DMS153 treated with DMSO at 0.1 percent for 48 hours (cell line): ENCODE data around the gene SCNN1G.

Experiments
- DNase-seq: peaks from one replicate; lab custom pipeline; 2025; ENCODE audit not compliant: unreplicated experiment; lab: John Stamatoyannopoulos, UW

SCNN1G gene

GRCh38 chr16:23195366-23195978 is 12.9 kb downstream of the SCNN1G start:
- DNase-seq = no peak

GRCh38 chr16:23196539-23196938 is 14.0 kb downstream of the SCNN1G start:
- DNase-seq = no peak

GRCh38 chr16:23202166-23202565 is 19.6 kb downstream of the SCNN1G start:
- DNase-seq = no peak

- DNase-seq = peak; percentile 45
Observed at GRCh38 chr16:23206986-23207385, 24.4 kb downstream of the SCNN1G start.

- DNase-seq = peak; percentile 95
Observed at GRCh38 chr16:23207485-23207884, 24.9 kb downstream of the SCNN1G start.

DNA sequence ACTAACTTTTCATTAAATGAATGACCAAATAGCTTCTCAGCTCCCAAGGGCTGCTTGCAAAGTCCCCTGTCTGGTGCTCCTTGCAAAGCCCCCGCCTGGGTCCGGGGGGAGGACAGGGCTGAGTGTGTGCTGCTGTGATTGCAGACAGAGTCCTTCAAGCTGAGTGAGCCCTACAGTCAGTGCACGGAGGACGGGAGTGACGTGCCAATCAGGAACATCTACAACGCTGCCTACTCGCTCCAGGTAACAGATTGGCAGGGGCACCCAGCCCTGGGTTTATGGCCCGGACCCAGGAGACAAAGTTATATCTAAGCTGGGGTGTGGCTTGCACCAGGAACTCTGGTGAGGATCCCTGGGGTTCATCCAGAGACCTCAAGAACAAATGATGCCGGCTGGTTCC is 27.1 kb downstream of the SCNN1G start:
- DNase-seq = no peak

DNA sequence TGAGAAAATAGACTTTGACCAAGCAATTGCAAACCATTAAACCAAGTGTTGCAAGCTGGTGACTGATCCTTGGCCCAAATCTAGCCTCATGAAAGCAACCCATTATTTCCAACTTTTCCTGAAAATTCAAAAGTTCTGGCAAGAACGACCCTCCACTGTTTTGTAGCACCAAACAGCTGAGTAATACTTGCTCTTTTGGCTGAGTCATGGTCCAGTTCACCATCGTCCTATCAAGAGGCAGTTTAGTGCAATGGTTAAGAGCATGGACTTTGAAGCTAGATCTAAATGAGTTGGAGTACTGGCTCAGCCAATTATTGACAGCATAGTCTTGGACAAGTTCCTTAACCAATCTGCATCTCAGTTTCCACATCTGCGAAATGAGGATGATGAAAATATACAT is 31.3 kb downstream of the SCNN1G start:
- no peak for DNase-seq

GRCh38 chr16:23214796-23215195 is 32.3 kb downstream of the SCNN1G start:
- no peak for DNase-seq

DNA sequence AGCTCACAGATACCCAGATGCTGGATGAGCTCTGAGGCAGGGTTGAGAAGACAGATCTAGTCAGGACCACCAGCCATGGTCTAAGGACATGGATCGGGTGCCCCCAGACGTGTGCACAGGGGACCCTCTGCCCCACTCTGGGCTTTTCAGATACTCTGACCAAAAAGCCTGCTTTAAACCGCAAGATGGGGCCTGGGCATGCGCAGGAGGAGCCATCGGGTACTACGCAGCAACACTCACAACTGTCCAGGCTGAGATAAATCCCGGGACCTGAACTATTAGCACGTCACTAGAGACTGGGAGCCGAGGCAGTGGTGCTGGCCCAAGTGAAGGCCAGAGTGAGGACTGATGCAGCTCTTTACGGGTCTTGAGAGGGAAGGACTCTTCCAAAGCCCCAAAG is 32.9 kb downstream of the SCNN1G start:
- no peak for DNase-seq

GRCh38 chr16:23216658-23217246 is 34.2 kb downstream of the SCNN1G start:
- no peak for DNase-seq

GRCh38 chr16:23217646-23218045 is 35.1 kb downstream of the SCNN1G start:
- no peak for DNase-seq

GRCh38 chr16:23222929-23223328 is 40.4 kb downstream of the SCNN1G start:
- no peak for DNase-seq

- no peak for DNase-seq
Observed at GRCh38 chr16:23223368-23223767, 40.8 kb downstream of the SCNN1G start.

DNA sequence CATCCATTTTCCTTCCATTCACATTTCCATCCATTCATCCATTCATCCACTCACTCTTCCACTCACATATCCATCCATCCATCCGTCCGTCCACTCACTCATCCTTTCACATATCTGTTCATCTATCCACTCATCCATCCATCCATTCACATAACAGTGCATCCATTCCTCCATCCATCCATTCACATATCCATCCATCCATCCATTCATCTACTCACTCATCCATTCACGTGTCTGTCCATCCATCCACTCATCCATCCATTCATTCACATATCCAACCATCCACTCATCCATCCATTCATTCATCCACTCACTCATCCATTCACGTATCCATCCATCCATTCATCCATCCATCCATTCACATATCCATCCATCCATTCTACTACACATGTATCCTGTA is 42.6 kb downstream of the SCNN1G start:
- DNase-seq = no peak

DNA sequence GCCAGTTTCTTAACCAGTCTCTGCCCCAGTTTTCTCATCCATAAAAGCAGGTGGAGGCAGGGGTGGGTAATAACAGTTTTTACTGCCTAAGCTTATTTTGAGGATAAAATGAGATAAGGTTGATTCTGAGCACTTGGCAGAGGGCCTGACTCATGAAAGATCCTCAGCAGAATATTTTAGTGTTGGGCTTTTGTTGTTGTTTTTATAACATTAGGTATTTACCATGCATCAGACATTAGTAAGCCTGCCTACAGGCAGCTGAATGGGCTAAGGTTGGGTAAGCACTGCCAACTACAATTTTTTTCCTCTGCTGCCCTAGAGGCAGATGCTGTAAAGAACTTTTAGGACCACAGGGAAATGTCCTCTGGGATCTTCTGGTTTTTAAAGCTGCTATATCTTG is 43.1 kb downstream of the SCNN1G start:
- DNase-seq = no peak

DNA sequence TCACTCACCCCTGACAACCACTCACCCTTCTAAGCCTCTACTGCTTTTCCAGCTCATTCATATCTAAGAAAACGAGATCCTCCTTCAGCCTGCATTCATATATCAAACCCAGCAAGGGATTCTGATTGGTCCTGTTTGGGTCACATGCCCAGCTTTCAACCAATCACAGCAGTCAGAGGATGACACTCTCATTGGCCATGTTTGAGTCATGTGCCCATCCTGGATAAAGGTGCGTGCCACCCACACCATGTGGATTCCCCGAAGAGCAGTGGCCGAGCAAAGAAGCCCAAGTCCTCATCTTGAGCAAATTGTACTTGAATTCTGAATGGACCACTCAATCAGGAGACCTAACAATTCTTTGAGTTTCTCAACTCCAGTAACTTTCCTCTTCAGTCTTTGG is 45.0 kb downstream of the SCNN1G start:
- DNase-seq = no peak

DNA sequence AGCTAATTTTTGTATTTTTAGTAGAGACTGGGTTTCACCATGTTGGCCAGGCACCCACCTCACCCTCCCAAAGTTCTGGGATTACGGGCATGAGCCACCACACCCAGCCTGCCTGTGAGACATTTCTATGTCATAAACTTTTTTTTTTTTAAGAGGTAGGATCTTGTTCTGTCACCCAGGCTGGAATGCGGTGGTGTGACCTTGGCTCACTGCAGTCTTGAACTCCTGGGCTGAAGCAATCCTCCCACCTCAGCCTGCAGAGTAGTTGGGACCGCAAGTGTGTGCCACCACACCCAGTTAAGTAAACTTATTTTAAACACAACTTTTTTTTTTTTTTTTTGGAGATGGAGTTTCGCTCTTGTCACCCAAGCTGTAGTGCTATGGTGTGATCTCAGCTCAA is 47.2 kb downstream of the SCNN1G start:
- no peak for DNase-seq

- peak; percentile 16 for DNase-seq
Observed at GRCh38 chr16:23232806-23233205, 50.3 kb downstream of the SCNN1G start.

DNA sequence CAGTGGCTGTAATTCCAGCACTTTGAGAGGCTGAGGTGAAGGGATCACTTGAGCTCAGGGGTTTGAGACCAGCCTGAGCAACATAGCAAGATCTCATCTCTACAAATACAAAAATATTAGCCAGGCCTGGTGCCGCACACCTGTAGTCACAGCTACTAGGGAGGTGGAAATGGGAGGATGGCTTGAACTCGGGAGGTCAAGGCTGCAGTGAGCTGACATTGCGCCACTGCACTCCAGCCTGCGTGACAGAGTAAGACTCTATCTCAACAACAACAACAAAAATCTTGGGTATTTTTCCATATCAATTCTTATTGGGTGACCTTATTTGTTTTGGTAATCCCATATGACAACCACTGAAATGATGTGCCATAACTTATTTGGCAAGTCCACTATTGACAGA is 52.6 kb downstream of the SCNN1G start:
- DNase-seq = no peak

DNA sequence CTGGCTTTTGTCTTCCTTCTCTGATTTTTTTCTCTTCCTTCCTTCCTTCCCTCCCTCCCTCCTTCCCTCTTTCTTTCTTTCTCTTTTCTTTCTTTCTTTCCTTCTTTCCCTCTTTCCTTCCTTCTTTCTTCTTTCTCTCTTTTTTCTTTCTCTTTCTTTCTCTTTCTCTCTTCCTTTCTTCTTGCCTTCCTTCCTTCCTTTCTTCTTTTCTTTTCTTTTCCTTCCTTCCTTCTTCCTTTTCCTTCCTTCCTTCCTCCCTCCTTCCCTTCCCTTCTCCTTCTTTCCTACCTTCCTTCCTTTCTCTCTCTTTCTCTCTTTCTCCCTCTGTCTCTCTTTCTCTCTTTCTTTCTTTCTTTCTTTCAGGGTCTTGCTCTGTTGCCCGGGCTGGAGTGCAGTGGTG is 54.4 kb downstream of the SCNN1G start:
- DNase-seq = no peak

- DNase-seq = no peak
Observed at GRCh38 chr16:23240994-23241393, 58.4 kb downstream of the SCNN1G start.

DNA sequence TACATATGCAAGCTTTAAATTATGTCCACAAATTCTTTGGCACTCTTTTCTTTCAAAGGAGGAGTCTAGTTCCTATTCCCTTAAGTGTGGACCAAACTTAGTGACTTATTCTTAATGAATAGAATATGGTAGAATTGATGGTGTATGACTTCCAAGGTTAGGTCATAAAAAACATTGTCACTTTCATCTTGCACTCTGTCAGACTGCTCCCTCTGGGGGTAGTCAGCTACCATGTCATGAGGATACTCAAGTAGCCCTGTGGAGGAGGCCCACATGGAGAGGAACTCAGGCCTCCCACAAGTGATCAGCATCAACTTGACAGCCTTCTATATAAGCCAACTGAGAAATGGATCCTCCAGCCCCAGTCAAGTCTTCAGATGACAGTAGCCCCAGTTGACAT is 61.6 kb downstream of the SCNN1G start:
- no peak for DNase-seq

DNA sequence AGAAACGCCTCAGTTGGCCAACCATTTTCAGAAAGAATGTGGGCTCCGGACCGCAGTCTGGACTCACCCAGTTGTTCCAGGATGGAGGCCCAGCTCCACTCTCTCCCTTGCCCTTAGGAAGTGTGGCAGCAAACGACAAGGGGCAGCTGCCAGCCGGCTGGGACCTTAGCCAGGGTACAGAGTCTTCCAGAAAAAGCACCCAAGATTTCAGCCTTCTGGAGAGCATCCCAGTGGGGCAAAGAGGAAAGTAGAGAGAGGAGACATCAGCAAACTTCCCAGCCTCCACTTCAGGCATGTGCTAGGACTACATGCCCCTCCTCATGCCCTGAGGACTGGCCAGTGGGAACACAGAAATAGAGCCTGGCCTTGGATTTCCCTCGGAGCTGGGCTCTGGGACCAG is 62.7 kb downstream of the SCNN1G start:
- DNase-seq = no peak
